SK-N-SH (cell line): ENCODE data around the gene RPL3. TPM values are rescaled to one million over a fixed set of nuclear protein-coding genes. Genes with fewer than 3 reads are reported as not detected.

Experiments
- CTCF ChIA-PET: fragments of 300-600, 350-600 bp; formaldehyde crosslinking; extraction: SDS; loops from one replicate; lab custom pipeline; 2021; lab: Yijun Ruan, JAX
- POLR2A ChIA-PET: fragments of 350-600 bp; sonication (Branson Sonifier 250); formaldehyde crosslinking; extraction: SDS; loops from one replicate; lab custom pipeline; 2020; ENCODE audit warnings: antibody characterized with exemption, inconsistent platforms; lab: Yijun Ruan, JAX
- DNase-seq: peaks from one replicate; pipeline ENCODE4 v3.0.0; 2012
- H2AFZ ChIP-seq: fragments of 200-600 bp; sonication (generic); 2 replicates; pipeline ENCODE4 v1.8.1; 2016; ENCODE audit warnings: antibody characterized with exemption, mild to moderate bottlenecking, low read depth
- H3F3A ChIP-seq: fragments of 200-600 bp; sonication (generic); replicated peaks from 2 replicates; pipeline ENCODE3; 2016; ENCODE audit warnings: antibody characterized with exemption, mild to moderate bottlenecking; ENCODE audit not compliant: insufficient read depth
- H3K27ac ChIP-seq, 2 experiments: fragments of 200-500 bp in 1 of 2; fragments of 200-600 bp in 1 of 2; sonication (Bioruptor generic) in 1 of 2; sonication (generic), shearing (Covaris generic) in 1 of 2; 2 replicates each; pipeline versions ENCODE4 v1.5.1 to v1.6.1; 2014 to 2016; ENCODE audit warnings: low read depth in 2 of 2, inconsistent platforms in 1 of 2, low read length in 1 of 2, mild to moderate bottlenecking in 1 of 2, mixed read lengths in 1 of 2
- H3K27me3 ChIP-seq: fragments of 200-600 bp; sonication (generic), shearing (Covaris generic); 2 replicates; pipeline ENCODE4 v1.6.1; 2016; ENCODE audit warnings: mixed run types; ENCODE audit not compliant: insufficient read depth
- H3K36me3 ChIP-seq, 2 experiments: fragments of 200-500 bp in 1 of 2; fragments of 200-600 bp in 1 of 2; sonication (Bioruptor generic) in 1 of 2; sonication (generic) in 1 of 2; replicated peaks in 1 of 2; 2 replicates each; pipeline versions ENCODE3 to v1.5.1; 2014 to 2016; ENCODE audit warnings: low read length in 1 of 2, mild to moderate bottlenecking in 1 of 2; ENCODE audit not compliant: insufficient read depth in 2 of 2, control insufficient read depth in 1 of 2
- H3K4me1 ChIP-seq, 2 experiments: fragments of 200-500 bp in 1 of 2; fragments of 200-600 bp in 1 of 2; sonication (Bioruptor generic) in 1 of 2; sonication (generic), shearing (Covaris generic) in 1 of 2; 2 replicates each; pipeline versions ENCODE4 v1.5.1 to v1.6.1; 2014 to 2016; ENCODE audit warnings: low read depth in 1 of 2, low read length in 1 of 2, mixed run types in 1 of 2; ENCODE audit not compliant: insufficient read depth in 2 of 2, control insufficient read depth in 1 of 2
- H3K4me2 ChIP-seq: fragments of 200-600 bp; sonication (generic), shearing (Covaris generic); 2 replicates; pipeline ENCODE4 v1.6.1; 2017; ENCODE audit warnings: mixed run types
- H3K4me3 ChIP-seq, 2 experiments: fragments of 200-500 bp in 1 of 2; fragments of 200-600 bp in 1 of 2; sonication (Bioruptor generic) in 1 of 2; sonication (generic), shearing (Covaris generic) in 1 of 2; 2 replicates each; pipeline versions ENCODE4 v1.5.1 to v1.8.1; 2014 to 2016; ENCODE audit warnings: low read depth in 2 of 2, inconsistent platforms in 1 of 2, low read length in 1 of 2, mild to moderate bottlenecking in 1 of 2, mixed read lengths in 1 of 2, moderate library complexity in 1 of 2
- H3K79me2 ChIP-seq: fragments of 200-600 bp; sonication (generic); 2 replicates; pipeline ENCODE4 v1.8.1; 2017; ENCODE audit warnings: mild to moderate bottlenecking; ENCODE audit not compliant: insufficient read depth
- H3K9ac ChIP-seq: fragments of 200-600 bp; sonication (generic); 2 replicates; pipeline ENCODE4 v1.6.1; 2017; ENCODE audit warnings: mixed run types
- H3K9me2 ChIP-seq: fragments of 200-600 bp; sonication (generic); 2 replicates; pipeline ENCODE4 v1.6.1; 2017; ENCODE audit warnings: mixed run types
- H3K9me3 ChIP-seq: fragments of 200-600 bp; sonication (generic); 2 replicates; pipeline ENCODE4 v1.6.1; 2017; ENCODE audit warnings: mixed run types, mild to moderate bottlenecking, moderate library complexity
- H4K20me1 ChIP-seq: fragments of 200-600 bp; sonication (generic); 2 replicates; pipeline ENCODE4 v1.6.1; 2017; ENCODE audit warnings: mild to moderate bottlenecking, mixed run types; ENCODE audit not compliant: insufficient read depth
- CTCF ChIP-seq: fragments of 200-600 bp; sonication (generic); IDR thresholded peaks from 2 replicates; pipeline ENCODE4 v1.6.1; 2017; ENCODE audit warnings: antibody characterized with exemption, mild to moderate bottlenecking, moderate library complexity
- ELF1 ChIP-seq: IDR thresholded peaks from 2 replicates; pipeline ENCODE4 v1.4.0; 2012
- EP300 ChIP-seq, 2 experiments: IDR thresholded peaks; 2 replicates each; pipeline versions ENCODE4 v1.4.0 to v1.6.1; 2012; ENCODE audit warnings: borderline replicate concordance in 1 of 2, low read depth in 1 of 2, low read length in 1 of 2
- GATA2 ChIP-seq: sonication (generic); formaldehyde crosslinking; IDR thresholded peaks from 2 replicates; pipeline ENCODE4 v1.5.0; 2020; ENCODE audit warnings: mild to moderate bottlenecking, missing genetic modification reagents
- IRF3 ChIP-seq: fragments of 150-350 bp; IDR thresholded peaks from 2 replicates; pipeline ENCODE4 v1.6.1; 2016; ENCODE audit warnings: mild to moderate bottlenecking, low read depth, low read length
- JUND ChIP-seq: IDR thresholded peaks from 2 replicates; pipeline ENCODE4 v1.4.0; 2012
- MEF2A ChIP-seq: IDR thresholded peaks from 2 replicates; pipeline ENCODE4 v1.4.0; 2012; ENCODE audit warnings: low read depth, borderline replicate concordance
- NFIC ChIP-seq: IDR thresholded peaks from 2 replicates; pipeline ENCODE4 v1.4.0; 2012; ENCODE audit warnings: borderline replicate concordance
- RCOR1 ChIP-seq: fragments of 150-350 bp; IDR thresholded peaks from 2 replicates; pipeline ENCODE4 v1.6.1; 2017; ENCODE audit warnings: antibody characterized with exemption, low read length
- RXRA ChIP-seq: IDR thresholded peaks from 2 replicates; pipeline ENCODE4 v1.4.0; 2012; ENCODE audit warnings: low read depth, mild to moderate bottlenecking, borderline replicate concordance
- SIN3A ChIP-seq: IDR thresholded peaks from 2 replicates; pipeline ENCODE4 v1.6.1; 2012; ENCODE audit warnings: low read depth, mild to moderate bottlenecking, low read length, moderate library complexity, borderline replicate concordance
- TAF1 ChIP-seq: IDR thresholded peaks from 2 replicates; pipeline ENCODE4 v1.6.1; 2012; ENCODE audit warnings: low read depth, mild to moderate bottlenecking, low read length, moderate library complexity, borderline replicate concordance
- USF1 ChIP-seq: IDR thresholded peaks from 2 replicates; pipeline ENCODE4 v1.4.0; 2012; ENCODE audit warnings: low read depth, borderline replicate concordance
- YY1 ChIP-seq: IDR thresholded peaks from 2 replicates; pipeline ENCODE4 v1.4.0; 2012; ENCODE audit warnings: low read depth, mild to moderate bottlenecking
- WGBS: methylation state at CpG from one replicate; pipeline ENCODE4 v1.1.6; 2017; ENCODE audit warnings: low lambda C conversion rate; 5-methylcytosine and 5-hydroxymethylcytosine counted together
- polyA plus RNA-seq, 3 experiments: library from polyadenylated mRNA; depleted of rRNA; stranded (reverse); fragments of >200 nt; gene quantifications; 2 replicates each; pipeline ENCODE4 v1.2.3, GENCODE V29; 2012
- TF ChIP-seq, protein P1 (sequence below): IDR thresholded peaks from 2 replicates; pipeline ENCODE4 v1.4.0; 2012; ENCODE audit warnings: low read depth, borderline replicate concordance
- TF ChIP-seq, protein P2 (sequence below): IDR thresholded peaks from 2 replicates; pipeline ENCODE4; 2012

The RPL3 gene
- polyA plus RNA-seq, 1 of the 3 experiments (the other 2 are of a cell fraction): 4,976 TPM

DNA sequence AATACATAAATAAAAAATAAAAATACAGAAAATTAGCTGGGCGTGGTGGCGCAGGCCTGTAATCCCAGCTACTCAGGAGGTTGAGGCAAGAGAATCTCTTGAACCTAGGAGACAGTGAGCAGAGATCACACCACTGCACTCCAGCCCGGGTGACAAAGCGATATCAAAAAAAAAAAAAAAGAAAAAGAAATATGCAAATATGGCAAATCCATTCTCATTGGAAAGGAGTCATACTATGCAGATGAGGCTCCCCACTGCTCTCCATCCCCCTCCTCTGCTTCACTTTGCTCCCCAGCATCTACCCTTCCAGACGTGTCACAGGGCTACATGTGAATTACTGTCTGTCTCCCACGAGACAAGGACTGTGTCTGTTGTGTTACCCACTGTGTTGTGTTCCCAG is 38.3 kb downstream of the RPL3 start:
- TF ChIP-seq SIN3A (no peak), USF1 (no peak), TAF1 (no peak), NFIC (no peak), GATA2 (no peak), EP300 (IDR thresholded peaks at IDR 0.05; ENCODE audit: borderline replicate concordance in 1 of 2, low read depth in 1 of 2, low read length in 1 of 2) (no peak), IRF3 (no peak)
- TF ChIP-seq, protein P1, sequence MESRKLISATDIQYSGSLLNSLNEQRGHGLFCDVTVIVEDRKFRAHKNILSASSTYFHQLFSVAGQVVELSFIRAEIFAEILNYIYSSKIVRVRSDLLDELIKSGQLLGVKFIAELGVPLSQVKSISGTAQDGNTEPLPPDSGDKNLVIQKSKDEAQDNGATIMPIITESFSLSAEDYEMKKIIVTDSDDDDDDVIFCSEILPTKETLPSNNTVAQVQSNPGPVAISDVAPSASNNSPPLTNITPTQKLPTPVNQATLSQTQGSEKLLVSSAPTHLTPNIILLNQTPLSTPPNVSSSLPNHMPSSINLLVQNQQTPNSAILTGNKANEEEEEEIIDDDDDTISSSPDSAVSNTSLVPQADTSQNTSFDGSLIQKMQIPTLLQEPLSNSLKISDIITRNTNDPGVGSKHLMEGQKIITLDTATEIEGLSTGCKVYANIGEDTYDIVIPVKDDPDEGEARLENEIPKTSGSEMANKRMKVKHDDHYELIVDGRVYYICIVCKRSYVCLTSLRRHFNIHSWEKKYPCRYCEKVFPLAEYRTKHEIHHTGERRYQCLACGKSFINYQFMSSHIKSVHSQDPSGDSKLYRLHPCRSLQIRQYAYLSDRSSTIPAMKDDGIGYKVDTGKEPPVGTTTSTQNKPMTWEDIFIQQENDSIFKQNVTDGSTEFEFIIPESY: no peak
- TF ChIP-seq, all 33 proteins: peak for 0
- Histone ChIP-seq H4K20me1 (no peaks in the 10 kb centered on the region), H3K9ac (no peak overlapping the region), H3K27me3 (no peaks in the 10 kb centered on the region), H3K9me3 (no peaks in the 10 kb centered on the region), H3K4me2 (no peak overlapping the region), H3K79me2 (no peaks in the 10 kb centered on the region), H3K27ac (no peak overlapping the region), H3F3A (no peaks in the 10 kb centered on the region), H2AFZ (no peak overlapping the region), H3K4me1 (peaks cover 0 to 7% of the 10 kb centered on the region in 2 experiments; a peak in 2 of 4 replicates), H3K9me2 (no peaks in the 10 kb centered on the region), H3K4me3 (no peak overlapping the region), H3K36me3 (no peaks in the 10 kb centered on the region)
- DNase-seq: no peak
- ChIA-PET POLR2A (no interaction called here), CTCF (no interaction called here)
- WGBS: 90% methylated on average over 6 of the region's 6 CpGs

DNA sequence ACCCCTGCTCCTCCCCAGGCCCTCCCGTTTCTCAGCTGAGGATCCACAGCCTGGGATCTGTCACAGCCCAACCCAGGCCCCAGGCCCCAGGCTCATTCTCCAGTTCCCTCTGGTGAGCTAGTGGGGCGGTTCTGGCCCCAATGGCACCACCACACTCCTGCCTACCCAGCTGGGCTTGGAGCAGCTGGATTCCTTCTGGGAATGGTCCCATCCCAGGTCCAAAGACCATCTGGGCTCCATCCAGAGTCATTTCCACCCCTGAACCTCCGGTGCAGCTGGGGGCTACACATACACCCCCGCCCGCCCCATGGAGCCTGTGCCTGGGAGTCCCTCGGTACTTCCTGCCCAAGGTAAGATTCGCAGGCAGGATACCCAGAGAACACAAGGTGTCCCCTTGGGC is 39.2 kb downstream of the RPL3 start:
- H3K4me3 ChIP-seq: no peak overlapping the region
- H4K20me1 ChIP-seq: no peaks in the 10 kb centered on the region
- no peaks in the 10 kb centered on the region for H3K9me2 ChIP-seq
- no peak for DNase-seq
- H3F3A ChIP-seq: no peaks in the 10 kb centered on the region
- H3K4me2 ChIP-seq: no peak overlapping the region
- no peaks in the 10 kb centered on the region for H3K9me3 ChIP-seq
- ChIA-PET CTCF (no interaction called here), POLR2A (no interaction called here)
- H3K27ac ChIP-seq: no peak overlapping the region
- H3K4me1 ChIP-seq: peaks cover 0 to 7% of the 10 kb centered on the region in 2 experiments; a peak in 2 of 4 replicates
- H3K9ac ChIP-seq: no peak overlapping the region
- H3K36me3 ChIP-seq: no peaks in the 10 kb centered on the region
- WGBS: 100% methylated on average over 4 of the region's 7 CpGs
- no peaks in the 10 kb centered on the region for H3K27me3 ChIP-seq
- H2AFZ ChIP-seq: no peak overlapping the region
- no peaks in the 10 kb centered on the region for H3K79me2 ChIP-seq
- TF ChIP-seq JUND: no peak
- no peak for TF ChIP-seq GATA2
- no peak for TF ChIP-seq CTCF
- no peak for TF ChIP-seq ELF1
- TF ChIP-seq YY1: no peak
- TF ChIP-seq, protein P2, sequence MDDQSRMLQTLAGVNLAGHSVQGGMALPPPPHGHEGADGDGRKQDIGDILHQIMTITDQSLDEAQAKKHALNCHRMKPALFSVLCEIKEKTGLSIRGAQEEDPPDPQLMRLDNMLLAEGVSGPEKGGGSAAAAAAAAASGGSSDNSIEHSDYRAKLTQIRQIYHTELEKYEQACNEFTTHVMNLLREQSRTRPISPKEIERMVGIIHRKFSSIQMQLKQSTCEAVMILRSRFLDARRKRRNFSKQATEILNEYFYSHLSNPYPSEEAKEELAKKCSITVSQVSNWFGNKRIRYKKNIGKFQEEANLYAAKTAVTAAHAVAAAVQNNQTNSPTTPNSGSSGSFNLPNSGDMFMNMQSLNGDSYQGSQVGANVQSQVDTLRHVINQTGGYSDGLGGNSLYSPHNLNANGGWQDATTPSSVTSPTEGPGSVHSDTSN: no peak
- TF ChIP-seq, protein P1: no peak
- TF ChIP-seq MEF2A: no peak
- TF ChIP-seq RXRA: no peak
- TF ChIP-seq RCOR1: no peak
- TF ChIP-seq TAF1: no peak
